Islet precursor cell (in vitro differentiated cells): ENCODE results near the gene KCTD20.

Experiments
- DNase-seq: peaks from one replicate; pipeline ENCODE4 v3.0.0-alpha.2; 2018

KCTD20 gene

GRCh38 chr6:36499918-36500317, 57.1 kb downstream of the KCTD20 start:
- DNase-seq = no peak

DNA sequence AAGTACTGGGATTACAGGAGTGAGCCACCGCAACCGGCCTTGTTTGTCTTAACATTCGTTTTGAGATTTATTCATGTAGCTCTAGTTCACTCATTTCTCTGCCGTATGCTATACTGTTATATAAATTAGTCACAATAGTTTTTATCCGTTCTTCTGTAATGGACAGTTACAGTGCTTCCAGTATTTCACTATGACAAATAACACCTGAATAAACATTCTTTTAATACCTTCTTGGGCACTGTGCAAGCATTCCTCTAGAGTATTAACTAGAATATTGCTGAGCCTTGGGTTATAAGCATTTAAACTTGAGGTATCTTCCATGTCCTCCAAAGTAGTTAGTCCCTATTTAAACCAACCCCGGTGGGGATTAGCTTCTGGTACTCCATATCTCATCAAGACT, 58.9 kb downstream of the KCTD20 start:
- DNase-seq = no peak

- DNase-seq = no peak
Observed at GRCh38 chr6:36504181-36504580, 61.4 kb downstream of the KCTD20 start.

DNA sequence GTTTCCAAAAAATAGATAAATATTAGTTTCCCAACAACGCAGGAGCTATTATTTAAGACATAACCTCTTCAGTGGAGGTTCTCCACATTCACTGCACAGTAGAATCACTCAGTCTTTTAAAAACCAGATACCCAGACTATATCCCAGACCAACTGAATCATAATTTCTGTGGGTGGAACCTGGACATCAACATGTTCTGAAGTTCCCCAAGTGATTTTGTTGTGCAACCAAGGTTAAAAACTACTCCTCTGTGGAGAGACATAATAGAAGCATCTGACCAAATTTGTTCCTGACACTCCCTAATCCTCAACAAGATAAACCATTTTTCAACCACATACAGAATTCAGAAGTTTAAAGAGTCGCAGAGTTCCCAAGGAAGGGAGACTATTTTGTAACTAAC, 62.2 kb downstream of the KCTD20 start:
- no peak for DNase-seq

DNA sequence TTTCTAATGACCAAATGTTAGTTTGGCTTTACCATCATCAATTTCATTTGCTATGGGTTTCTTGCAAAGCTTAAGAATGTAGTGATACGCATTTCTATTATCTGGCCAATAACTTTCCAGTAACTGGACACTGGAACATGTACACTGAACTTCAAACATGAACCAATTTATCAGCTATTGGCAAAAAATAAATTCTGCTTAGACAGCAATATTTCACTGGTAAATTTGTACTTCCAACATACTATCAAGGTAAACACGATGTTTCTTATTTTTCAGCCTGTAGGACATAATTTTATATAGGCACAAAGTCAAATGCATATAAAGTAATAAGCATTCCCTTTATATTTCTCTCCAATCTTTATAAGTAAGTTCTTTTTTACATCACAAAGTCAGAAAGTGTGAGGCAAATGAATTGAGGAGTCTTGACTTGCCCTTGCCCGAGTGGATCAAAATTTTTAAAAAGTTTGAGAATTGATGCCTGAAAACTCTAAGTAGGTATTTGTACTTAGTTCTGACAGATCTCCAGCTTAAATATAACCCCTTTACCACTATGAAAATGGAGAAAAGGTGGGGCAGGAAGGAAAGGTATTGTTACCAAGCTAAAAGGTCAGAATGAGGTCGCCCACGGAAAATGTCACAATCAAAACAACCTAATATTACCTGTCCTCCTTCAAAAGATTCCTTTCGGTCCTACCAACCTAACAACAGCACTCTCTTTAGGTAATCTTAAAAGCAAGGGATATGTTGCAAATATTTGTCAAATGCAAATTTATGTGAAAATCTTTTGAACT, 63.1 kb downstream of the KCTD20 start:
- DNase-seq = no peak

GRCh38 chr6:36506611-36507010, 63.8 kb downstream of the KCTD20 start:
- no peak for DNase-seq

DNA sequence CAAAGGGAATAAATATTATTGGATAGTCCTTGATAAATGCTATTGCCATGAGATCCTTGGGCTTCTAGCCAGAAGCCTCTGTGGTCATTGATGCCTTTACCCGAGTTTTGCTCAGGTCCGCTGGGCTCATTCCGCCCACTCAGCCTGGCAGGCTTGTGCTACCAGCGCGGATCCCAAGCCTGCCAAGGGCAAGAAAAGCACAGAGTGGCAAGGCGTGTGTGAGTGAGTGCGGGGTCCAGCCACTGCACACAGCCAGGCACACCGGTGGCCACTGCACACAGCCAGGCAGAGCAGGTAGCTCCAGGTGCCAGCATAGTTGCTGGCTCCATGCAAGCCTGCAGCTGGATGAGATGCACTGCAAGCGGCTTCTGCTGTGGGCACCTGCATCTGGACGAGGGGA, 65.7 kb downstream of the KCTD20 start:
- DNase-seq = no peak

DNA sequence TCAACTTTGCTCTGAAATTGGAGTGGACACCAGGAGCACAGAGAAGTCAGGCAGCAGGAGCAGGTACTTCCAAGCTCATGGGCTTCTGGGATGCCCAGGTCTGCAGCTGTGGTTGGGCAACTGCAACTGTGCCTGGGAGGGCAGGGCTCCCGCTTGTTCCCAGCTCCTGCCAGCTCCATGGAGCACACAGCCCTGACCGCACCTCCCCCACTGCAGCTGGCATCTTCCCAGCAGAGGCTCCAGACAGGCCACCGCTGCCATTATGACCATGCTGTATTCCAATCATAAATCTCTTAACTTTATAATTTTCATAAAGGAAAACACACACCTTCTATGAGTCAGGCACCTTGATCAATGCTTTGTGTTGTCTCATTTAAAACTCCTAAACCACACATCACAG, 67.6 kb downstream of the KCTD20 start:
- no peak for DNase-seq

DNA sequence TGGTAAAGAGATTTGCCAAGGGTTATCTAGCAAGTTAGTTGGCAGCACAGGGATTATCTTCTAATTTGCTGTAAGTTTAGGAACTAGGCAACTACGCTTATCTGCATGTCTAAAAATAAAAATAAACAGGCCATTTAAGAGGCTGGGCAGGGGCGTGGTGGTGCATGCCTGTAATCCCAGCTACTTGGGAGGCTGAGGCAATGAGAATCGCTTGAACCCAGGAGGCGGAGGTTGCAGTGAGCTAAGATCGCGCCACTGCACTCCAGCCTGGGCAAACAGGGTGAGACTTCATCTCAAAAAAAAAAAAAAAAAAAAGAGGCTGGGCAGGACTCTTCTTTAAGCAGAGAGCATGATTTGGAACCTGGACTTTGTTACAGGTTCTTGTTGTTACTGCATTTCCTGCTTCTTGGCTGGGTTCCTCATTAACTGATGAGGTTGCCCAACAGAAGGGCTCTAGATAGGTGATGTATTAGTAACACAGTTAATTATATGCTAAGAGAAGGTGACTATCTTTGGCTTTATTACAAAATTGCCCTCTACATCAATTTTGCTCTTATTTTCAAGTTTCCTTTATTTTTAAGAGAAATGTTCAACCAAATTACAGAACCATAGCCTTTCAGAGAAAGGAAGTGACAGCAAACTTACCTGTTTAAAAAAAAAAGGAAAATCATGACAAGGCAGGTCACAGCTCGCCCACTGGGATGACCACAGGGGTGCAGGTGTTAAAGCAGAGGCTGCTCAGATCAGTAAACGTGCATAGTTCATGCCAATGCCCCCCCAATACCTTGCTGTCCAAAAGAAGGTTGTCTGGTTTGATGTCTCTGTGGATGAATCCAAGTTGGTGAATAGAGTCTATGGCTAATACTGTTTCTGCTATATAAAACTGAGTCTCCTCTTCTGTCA, 72.0 kb downstream of the KCTD20 start:
- DNase-seq = no peak

- no peak for DNase-seq
Observed at GRCh38 chr6:36515844-36516243, 73.0 kb downstream of the KCTD20 start.

- DNase-seq = no peak
Observed at GRCh38 chr6:36516559-36516958, 73.8 kb downstream of the KCTD20 start.

GRCh38 chr6:36516988-36517387, 74.2 kb downstream of the KCTD20 start:
- no peak for DNase-seq

DNA sequence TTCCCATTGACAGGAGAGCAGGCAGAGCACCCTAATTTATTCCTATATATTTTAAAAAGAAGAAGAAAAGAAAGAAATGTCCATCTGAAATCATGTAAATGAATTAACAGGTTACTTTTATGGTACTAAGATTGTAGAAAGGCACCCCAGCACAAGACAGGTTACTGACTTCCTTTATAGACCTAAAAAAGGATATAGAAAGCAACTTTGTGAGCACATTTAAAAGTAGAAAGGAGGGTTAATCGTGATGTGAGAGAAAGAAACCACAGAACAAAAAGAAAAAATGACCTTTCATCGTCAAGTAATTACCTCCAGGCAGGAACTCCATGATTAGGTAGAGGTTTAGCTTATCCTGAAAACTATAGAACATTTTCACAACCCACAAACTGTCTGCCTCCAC, 74.6 kb downstream of the KCTD20 start:
- no peak for DNase-seq

DNA sequence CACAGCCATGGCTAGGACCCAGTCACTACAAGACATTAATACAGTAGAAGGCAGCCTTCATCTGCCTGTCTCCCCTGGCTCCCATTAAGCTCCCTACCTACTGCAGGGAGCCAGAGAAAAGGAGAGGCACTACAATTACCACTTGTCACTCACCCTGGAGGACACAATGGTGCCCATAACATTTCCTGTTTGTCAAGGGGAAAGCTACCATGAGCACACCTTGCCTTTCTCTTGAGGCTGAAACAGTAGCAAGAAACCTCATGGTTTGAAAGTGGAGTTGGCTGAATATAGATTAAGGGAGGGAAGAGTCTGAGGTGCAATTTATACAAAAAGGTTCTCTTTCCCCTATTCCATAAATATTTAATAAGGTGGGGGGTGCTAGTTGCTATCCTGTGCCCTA, 76.6 kb downstream of the KCTD20 start:
- no peak for DNase-seq

DNA sequence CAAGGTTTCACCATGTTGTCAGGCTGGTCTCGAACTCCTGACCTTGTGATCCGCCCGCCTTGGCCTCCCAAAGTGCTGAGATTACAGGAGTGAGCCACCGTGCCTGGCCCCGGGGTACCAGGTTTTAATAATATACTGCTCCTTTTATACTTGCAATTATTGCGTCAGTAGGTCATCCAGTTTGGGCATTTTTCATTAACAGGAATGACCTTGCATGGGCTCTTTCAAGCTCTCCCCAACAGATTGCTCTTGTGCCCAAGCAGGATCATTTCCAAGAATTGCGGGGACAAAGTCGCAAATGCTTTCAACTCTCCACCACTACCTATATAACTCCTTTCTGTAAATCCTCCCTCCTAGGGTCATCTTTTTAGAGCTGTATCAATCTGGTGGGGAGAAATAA, 80.7 kb downstream of the KCTD20 start:
- DNase-seq = no peak

- DNase-seq = no peak
Observed at GRCh38 chr6:36523936-36524499, 81.2 kb downstream of the KCTD20 start.

- DNase-seq = no peak
Observed at GRCh38 chr6:36524871-36525270, 82.1 kb downstream of the KCTD20 start.

DNA sequence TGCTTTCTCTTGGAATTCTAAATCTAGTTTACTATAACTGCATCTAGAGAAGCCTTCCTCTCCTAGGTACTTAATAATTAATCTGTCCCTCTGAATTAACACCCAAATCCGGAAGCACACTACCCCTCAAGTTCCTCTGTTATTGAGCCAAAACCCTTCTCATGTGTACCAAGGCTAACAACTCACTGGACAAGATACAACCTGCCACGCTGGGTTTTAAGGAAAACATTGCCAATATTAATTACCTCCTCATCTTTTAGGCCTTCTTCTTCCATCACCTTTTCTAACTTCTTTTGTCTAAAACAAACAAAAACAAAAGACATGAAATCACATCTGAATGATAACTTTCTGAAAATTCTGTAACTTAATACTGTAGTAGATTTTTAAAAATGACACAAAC, 82.5 kb downstream of the KCTD20 start:
- DNase-seq = no peak

DNA sequence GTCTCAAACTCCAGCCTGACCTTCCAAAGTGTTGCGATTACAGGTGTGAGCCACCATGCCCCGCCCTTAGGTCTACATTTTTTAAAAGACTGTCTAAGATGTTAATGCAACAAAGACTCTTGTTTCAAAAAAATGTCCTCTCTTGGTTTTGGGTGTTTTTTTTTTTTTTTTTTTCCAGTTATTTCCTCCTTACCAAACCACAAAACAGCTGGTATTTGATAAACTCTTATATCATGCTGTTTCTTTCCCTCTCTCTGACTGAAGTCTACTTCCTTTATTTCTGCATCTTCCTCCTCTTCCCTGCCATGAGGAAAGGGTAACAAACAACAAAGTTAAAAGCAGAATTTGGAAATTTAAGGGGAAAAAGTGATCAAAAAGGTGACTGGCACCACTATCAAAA, 83.3 kb downstream of the KCTD20 start:
- DNase-seq = no peak

- DNase-seq = no peak
Observed at GRCh38 chr6:36533321-36533720, 90.5 kb downstream of the KCTD20 start.

GRCh38 chr6:36536873-36537547, 94.2 kb downstream of the KCTD20 start:
- DNase-seq = no peak

DNA sequence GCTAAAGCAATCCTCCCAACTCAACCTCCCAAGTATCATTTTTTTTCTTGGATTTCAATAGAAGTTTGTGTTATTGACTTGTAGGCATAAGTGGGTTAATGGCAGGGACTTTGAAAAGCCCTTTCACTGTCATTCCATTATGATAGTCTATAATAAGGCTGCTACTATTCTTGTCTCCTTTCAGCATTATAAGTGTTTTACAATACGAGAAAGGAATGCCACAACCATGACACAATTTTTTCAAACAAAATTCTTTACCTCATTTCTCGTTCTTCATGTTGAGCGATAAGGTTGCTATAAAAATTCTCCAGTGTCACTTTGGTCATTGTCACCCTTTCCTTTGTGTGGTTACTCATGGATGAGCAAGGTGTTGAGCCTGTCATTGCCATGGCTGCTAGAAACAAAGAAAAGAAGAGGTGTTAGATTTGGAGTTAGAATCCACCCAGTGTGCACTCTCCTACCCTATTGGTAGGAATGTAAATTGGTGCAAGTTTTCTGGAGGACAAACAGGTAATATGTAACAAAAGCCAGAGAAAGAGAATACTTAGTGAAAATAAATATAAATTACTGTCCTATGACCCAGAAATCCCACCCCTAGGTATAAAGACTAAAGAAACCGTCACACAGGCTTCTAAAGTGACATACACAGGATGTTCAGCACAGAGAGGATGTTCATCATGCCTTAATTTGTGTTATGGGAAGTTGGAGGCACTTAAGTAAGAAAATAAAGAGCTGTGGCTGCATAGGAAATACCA, 97.2 kb downstream of the KCTD20 start:
- no peak for DNase-seq
